GM10248 (cell line): ENCODE data around the gene RRM2.

Experiments
- CTCF ChIA-PET: fragments of 300-600 bp; sonication (Branson Sonifier 250); formaldehyde crosslinking; extraction: SDS; loops from one replicate; lab custom pipeline; 2021; ENCODE audit warnings: antibody characterized with exemption; lab: Yijun Ruan, JAX
- POLR2A ChIA-PET: fragments of 350-650 bp; sonication (Branson Sonifier 250); formaldehyde crosslinking; extraction: SDS; loops from one replicate; lab custom pipeline; 2020; ENCODE audit warnings: antibody characterized with exemption; lab: Yijun Ruan, JAX
- DNase-seq: peaks from one replicate; pipeline ENCODE4 v3.0.0; 2012; ENCODE audit errors: extremely low spot score
- TF ChIP-seq, protein P1 (sequence below): IDR thresholded peaks from 2 replicates; pipeline ENCODE4 v1.5.1; 2012; ENCODE audit warnings: mild to moderate bottlenecking, low read depth; ENCODE audit errors: extremely low read depth, missing control alignments, control extremely low read depth

Gene RRM2

DNA sequence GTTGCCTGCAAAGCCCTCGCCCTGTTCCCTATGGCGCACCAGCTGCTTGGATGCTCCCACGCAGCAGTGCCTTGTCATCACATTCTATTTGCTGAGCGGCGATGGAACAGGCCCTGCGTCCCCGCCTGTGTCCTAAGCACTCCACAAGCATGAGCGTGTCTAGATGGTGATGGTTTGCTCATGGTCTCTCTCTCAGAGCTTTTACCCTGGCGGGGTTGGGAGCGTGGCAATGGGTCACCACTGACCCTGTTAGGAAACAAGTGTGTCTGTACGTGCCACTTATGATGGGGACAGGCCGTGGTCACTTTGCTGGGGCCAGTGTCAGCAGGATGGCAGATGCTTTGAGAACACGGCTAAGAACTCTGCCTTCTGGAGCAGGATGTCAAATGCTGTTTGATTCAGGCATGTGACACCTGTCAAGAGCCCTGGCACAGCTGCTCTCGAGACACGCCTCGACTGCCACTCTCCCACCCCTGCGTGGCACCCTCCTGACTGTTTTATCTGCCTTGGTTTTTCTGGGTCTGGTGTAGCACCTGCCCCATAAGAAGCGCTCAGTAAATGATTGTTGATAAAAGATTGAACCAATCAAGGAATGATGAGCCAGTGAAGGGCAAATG lies 44.2 kb downstream of the RRM2 start:
- POLR2A ChIA-PET: no interaction called here
- CTCF ChIA-PET: interaction anchor here (0.9 to 3.5 kb wide), 4 partner anchors 10 to 501 kb away, joined by 3 to 12 read pairs (median 3); no protein-coding TSS in a partner anchor
- TF ChIP-seq, protein P1, sequence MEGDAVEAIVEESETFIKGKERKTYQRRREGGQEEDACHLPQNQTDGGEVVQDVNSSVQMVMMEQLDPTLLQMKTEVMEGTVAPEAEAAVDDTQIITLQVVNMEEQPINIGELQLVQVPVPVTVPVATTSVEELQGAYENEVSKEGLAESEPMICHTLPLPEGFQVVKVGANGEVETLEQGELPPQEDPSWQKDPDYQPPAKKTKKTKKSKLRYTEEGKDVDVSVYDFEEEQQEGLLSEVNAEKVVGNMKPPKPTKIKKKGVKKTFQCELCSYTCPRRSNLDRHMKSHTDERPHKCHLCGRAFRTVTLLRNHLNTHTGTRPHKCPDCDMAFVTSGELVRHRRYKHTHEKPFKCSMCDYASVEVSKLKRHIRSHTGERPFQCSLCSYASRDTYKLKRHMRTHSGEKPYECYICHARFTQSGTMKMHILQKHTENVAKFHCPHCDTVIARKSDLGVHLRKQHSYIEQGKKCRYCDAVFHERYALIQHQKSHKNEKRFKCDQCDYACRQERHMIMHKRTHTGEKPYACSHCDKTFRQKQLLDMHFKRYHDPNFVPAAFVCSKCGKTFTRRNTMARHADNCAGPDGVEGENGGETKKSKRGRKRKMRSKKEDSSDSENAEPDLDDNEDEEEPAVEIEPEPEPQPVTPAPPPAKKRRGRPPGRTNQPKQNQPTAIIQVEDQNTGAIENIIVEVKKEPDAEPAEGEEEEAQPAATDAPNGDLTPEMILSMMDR: no peak
- DNase-seq: no peak

- DNase-seq: no peak
- TF ChIP-seq, protein P1: no peak
- ChIA-PET CTCF (interaction anchor here (0.9 kb wide), 1 partner anchor 10 kb away, joined by 3 read pairs; no protein-coding TSS in a partner anchor), POLR2A (no interaction called here)
These were observed 44.8 kb downstream of the RRM2 start for GRCh38 chr2:10167316-10167715.

DNA sequence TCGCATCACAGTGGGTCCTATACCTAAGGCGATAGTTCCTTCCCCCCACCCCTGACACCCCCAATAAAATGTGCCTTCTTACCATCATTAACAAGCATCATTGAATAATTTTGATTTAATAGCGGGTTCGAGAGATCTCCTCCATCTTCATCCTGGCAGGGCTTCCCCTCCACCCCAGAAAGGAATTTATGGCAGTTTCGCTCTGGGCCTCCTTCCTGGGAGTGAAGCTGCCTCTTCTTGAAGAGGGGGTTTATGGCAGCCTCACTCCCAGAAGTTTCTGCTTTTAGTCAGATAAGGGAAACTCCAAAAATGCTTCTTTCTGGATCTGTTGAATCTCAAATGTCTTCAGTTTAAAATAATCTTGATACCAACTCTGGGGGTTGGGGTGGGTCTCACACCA lies 45.7 kb downstream of the RRM2 start:
- POLR2A ChIA-PET: no interaction called here
- TF ChIP-seq, protein P1: no peak
- no peak for DNase-seq
- CTCF ChIA-PET: no interaction called here

GRCh38 chr2:10169053-10169578 lies 46.6 kb downstream of the RRM2 start:
- no peak for DNase-seq
- POLR2A ChIA-PET: no interaction called here
- CTCF ChIA-PET: interaction anchor here (0.8 to 1.0 kb wide), 2 partner anchors 15 to 45 kb away, joined by 3 to 4 read pairs; no protein-coding TSS in a partner anchor
- TF ChIP-seq, protein P1: no peak

GRCh38 chr2:10169581-10169980 lies 47.0 kb downstream of the RRM2 start:
- ChIA-PET CTCF (interaction anchor here (0.8 to 1.3 kb wide), 4 partner anchors 10 to 60 kb away, joined by 3 to 4 read pairs (median 4); no protein-coding TSS in a partner anchor), POLR2A (no interaction called here)
- TF ChIP-seq, protein P1: no peak
- DNase-seq: no peak

DNA sequence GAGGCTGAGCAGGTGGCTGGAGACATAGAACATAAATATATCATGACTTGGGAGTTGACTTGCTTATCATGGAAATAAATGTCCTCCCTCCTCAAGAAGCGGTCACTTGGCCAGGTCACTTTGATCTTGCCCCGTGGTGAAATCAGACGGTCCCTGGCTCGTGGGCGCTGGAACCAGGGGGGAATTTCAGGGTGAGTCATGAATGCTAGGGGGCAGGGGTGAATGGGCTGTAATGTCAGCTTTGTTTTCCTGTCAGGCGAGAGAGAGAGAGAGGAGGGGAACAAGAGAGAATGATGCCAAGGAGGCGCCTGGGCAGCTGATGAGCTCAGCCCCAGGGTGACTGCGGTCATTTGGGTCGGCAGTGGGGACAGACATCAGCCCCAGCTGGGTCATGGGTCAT lies 47.7 kb downstream of the RRM2 start:
- TF ChIP-seq, protein P1: no peak
- CTCF ChIA-PET: interaction anchor here (0.8 to 1.3 kb wide), 4 partner anchors 11 to 60 kb away, joined by 3 to 4 read pairs (median 4); no protein-coding TSS in a partner anchor
- DNase-seq: no peak
- POLR2A ChIA-PET: no interaction called here
